B cell (primary cell): ENCODE measurements around the gene TNIK. TPM values are rescaled to one million over a fixed set of nuclear protein-coding genes. Genes with fewer than 3 reads are reported as not detected.

Source experiments
- ATAC-seq: fragments of 200-7000 bp; cut with Tn5 transposase; one replicate; pipeline ENCODE4 v1.10.0; 2021; ENCODE audit warnings: low read depth, mild to moderate bottlenecking, moderate number of reproducible peaks, moderate library complexity
- CTCF ChIA-PET: fragments of 350-600 bp; sonication (Branson Sonifier 250); formaldehyde crosslinking; loops from one replicate; lab custom pipeline; 2021; ENCODE audit warnings: antibody characterized with exemption, inconsistent platforms; lab: Charles Lee
- POLR2A ChIA-PET: fragments of 350-600 bp; sonication (Branson Sonifier 250); formaldehyde crosslinking; loops from one replicate; lab custom pipeline; 2021; ENCODE audit warnings: antibody characterized with exemption; lab: Charles Lee
- DNase-seq: peaks from one replicate; pipeline ENCODE4 v3.0.0; 2013
- H2AFZ ChIP-seq: 2 replicates; pipeline ENCODE4 v1.6.1; 2012; ENCODE audit warnings: mild to moderate bottlenecking, low read depth, low read length; ENCODE audit not compliant: insufficient read depth, poor library complexity, severe bottlenecking
- H3K27ac ChIP-seq, 2 donors: 1 replicate in 1 of 2; 2 replicates in 1 of 2; pipeline ENCODE4 v1.5.1; 2012 to 2013; ENCODE audit warnings: low read length in 2 of 2, mild to moderate bottlenecking in 2 of 2, moderate library complexity in 1 of 2
- H3K27me3 ChIP-seq, 4 experiments: fragments of 200-600 bp in 1 of 4; sonication (generic) in 1 of 4; replicated peaks in 1 of 4; 1 replicate in 2 of 4; 2 replicates in 2 of 4; pipeline versions ENCODE4 v1.6.1 to v1.7.0; 2013 to 2016; ENCODE audit warnings: low read length in 3 of 4, mild to moderate bottlenecking in 2 of 4, mixed read lengths in 1 of 4, moderate library complexity in 1 of 4; ENCODE audit not compliant: insufficient read depth in 4 of 4, control insufficient read depth in 3 of 4; ENCODE audit errors: control extremely low read depth in 1 of 4
- H3K36me3 ChIP-seq, 2 experiments: replicated peaks in 1 of 2; 1 replicate in 1 of 2; 2 replicates in 1 of 2; pipeline versions ENCODE4 v1.6.1 to v1.7.1; 2013; ENCODE audit warnings: low read length in 1 of 2; ENCODE audit not compliant: insufficient read depth in 2 of 2, control insufficient read depth in 1 of 2; ENCODE audit errors: control extremely low read depth in 1 of 2, extremely low read depth in 1 of 2
- H3K4me1 ChIP-seq, 2 donors: fragments of 200-600 bp in 1 of 2; sonication (generic) in 1 of 2; 1 replicate in 1 of 2; 2 replicates in 1 of 2; pipeline versions ENCODE4 v1.5.1 to v1.6.1; 2013 to 2017; ENCODE audit warnings: low read length in 2 of 2; ENCODE audit not compliant: control insufficient read depth in 2 of 2, insufficient read depth in 2 of 2
- H3K4me2 ChIP-seq: replicated peaks from 2 replicates; pipeline ENCODE3; 2012; ENCODE audit warnings: mild to moderate bottlenecking, low read depth, low read length; ENCODE audit not compliant: poor library complexity, severe bottlenecking
- H3K4me3 ChIP-seq, 5 experiments: fragments of 200-600 bp in 1 of 5; sonication (generic) in 1 of 5; 1 replicate in 3 of 5; 2 replicates in 2 of 5; pipeline versions ENCODE4 v1.5.1 to v1.7.0; 2011 to 2016; ENCODE audit warnings: low read length in 4 of 5, mild to moderate bottlenecking in 4 of 5, low read depth in 2 of 5, control low read depth in 1 of 5, moderate library complexity in 1 of 5; ENCODE audit not compliant: insufficient read depth in 1 of 5; ENCODE audit errors: control extremely low read depth in 1 of 5, extremely low read depth in 1 of 5
- H3K79me2 ChIP-seq: fragments of 200-600 bp; sonication (generic); one replicate; pipeline ENCODE4 v1.6.0; 2016; ENCODE audit warnings: low read length; ENCODE audit not compliant: control insufficient read depth, insufficient read depth
- H3K9ac ChIP-seq: fragments of 200-600 bp; sonication (generic); 2 replicates; pipeline ENCODE4 v1.6.1; 2017; ENCODE audit warnings: mild to moderate bottlenecking, low read length, moderate library complexity
- H3K9me3 ChIP-seq, 3 donors: one replicate each; pipeline versions ENCODE4 v1.6.1 to v1.7.1; 2013; ENCODE audit warnings: low read length in 2 of 3; ENCODE audit not compliant: control insufficient read depth in 2 of 3, insufficient read depth in 1 of 3; ENCODE audit errors: control extremely low read depth in 1 of 3
- H4K20me1 ChIP-seq: 2 replicates; pipeline ENCODE4 v1.6.0; 2012; ENCODE audit warnings: mild to moderate bottlenecking, low read length; ENCODE audit not compliant: insufficient read depth, control insufficient read depth, poor library complexity, severe bottlenecking
- H3K27ac Mint-ChIP-seq: one replicate; pipeline ENCODE4 v1.8.0; 2021; ENCODE audit warnings: mixed read lengths
- H3K27me3 Mint-ChIP-seq: one replicate; pipeline ENCODE4 v1.8.0; 2021; ENCODE audit warnings: mixed read lengths
- H3K4me1 Mint-ChIP-seq: one replicate; pipeline ENCODE4 v1.8.0; 2021; ENCODE audit warnings: mixed read lengths
- H3K4me3 Mint-ChIP-seq: one replicate; pipeline ENCODE4 v1.8.0; 2021; ENCODE audit warnings: mixed read lengths
- H3K9me3 Mint-ChIP-seq: one replicate; pipeline ENCODE4 v1.8.0; 2022; ENCODE audit warnings: mixed read lengths; ENCODE audit not compliant: insufficient read depth
- EZH2 ChIP-seq: IDR thresholded peaks from 2 replicates; pipeline ENCODE4 v1.6.1; 2012; ENCODE audit warnings: borderline replicate concordance, low read depth, mild to moderate bottlenecking, moderate library complexity, low read length; ENCODE audit not compliant: insufficient read depth, poor library complexity, severe bottlenecking
- WGBS: methylation state at CpG from one replicate; pipeline ENCODE4 v1.1.5; 2013; ENCODE audit warnings: missing lambda C conversion rate; ENCODE audit not compliant: insufficient coverage; 5-methylcytosine and 5-hydroxymethylcytosine counted together
- intact Hi-C: fragments of 100-400 bp; cut with micrococcal nuclease; formaldehyde crosslinking; loops from one replicate; pipeline ENCODE4 v1.10.0; 2022
- polyA plus RNA-seq: library from polyadenylated mRNA; depleted of rRNA; stranded (reverse); fragments of >200 nt; gene quantifications from 2 replicates; pipeline ENCODE4 v1.2.3, GENCODE V29; 2012
- total RNA-seq, 2 donors: library from RNA; stranded (reverse); fragments of 120-200 nt in 1 of 2; gene quantifications; 1 replicate in 1 of 2; 2 replicates in 1 of 2; pipeline versions ENCODE4 v1.2.3 to v1.2.4, GENCODE V29; 2013 to 2022
- TF ChIP-seq, protein P1 (sequence below): fragments of 200-600 bp; IDR thresholded peaks from one replicate; pipeline ENCODE4 v1.8.0; 2022; ENCODE audit warnings: antibody characterized with exemption, mild to moderate bottlenecking

The TNIK gene
- total and polyA plus RNA-seq, 2 donors (not counting 1 experiment from before 2014, with no cell fraction given): 0.66 to 7.7 TPM

DNA sequence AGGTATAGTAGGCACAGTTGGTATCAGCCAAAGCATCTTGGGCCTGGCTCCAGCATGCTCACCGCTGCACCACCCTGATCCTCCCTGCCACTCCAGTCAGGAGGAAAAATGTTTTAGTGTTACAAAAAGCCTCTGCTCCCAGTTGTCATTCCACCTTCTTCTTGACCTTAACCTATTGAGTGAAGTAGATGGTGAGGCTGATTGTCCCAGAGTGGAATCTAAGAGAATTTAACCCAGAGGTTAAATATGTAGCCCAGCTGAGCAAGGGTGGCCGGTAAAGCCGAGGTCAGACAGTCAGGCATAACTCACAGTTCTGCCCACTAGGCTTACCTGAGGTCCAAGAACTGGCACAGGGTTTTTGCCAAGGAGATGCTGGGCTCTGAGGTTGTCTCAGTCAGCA lies 30.7 kb upstream of the TNIK start:
- no peaks in the 10 kb centered on the region for H3K27me3 ChIP-seq
- peak overlapping the region; percentile 61 for H2AFZ ChIP-seq
- no peak for TF ChIP-seq EZH2
- TF ChIP-seq, protein P1, sequence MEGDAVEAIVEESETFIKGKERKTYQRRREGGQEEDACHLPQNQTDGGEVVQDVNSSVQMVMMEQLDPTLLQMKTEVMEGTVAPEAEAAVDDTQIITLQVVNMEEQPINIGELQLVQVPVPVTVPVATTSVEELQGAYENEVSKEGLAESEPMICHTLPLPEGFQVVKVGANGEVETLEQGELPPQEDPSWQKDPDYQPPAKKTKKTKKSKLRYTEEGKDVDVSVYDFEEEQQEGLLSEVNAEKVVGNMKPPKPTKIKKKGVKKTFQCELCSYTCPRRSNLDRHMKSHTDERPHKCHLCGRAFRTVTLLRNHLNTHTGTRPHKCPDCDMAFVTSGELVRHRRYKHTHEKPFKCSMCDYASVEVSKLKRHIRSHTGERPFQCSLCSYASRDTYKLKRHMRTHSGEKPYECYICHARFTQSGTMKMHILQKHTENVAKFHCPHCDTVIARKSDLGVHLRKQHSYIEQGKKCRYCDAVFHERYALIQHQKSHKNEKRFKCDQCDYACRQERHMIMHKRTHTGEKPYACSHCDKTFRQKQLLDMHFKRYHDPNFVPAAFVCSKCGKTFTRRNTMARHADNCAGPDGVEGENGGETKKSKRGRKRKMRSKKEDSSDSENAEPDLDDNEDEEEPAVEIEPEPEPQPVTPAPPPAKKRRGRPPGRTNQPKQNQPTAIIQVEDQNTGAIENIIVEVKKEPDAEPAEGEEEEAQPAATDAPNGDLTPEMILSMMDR: no peak
- Mint-ChIP-seq H3K9me3 (no peaks in the 10 kb centered on the region), H3K4me3 (no peak overlapping the region), H3K27me3 (no peaks in the 10 kb centered on the region), H3K4me1 (peaks cover 7% of the 10 kb centered on the region), H3K27ac (no peak overlapping the region)
- peaks cover 5% of the 10 kb centered on the region in 2 donors for H3K4me1 ChIP-seq
- no peaks in the 10 kb centered on the region for H3K36me3 ChIP-seq
- intact Hi-C loops: no loop called here
- H3K4me3 ChIP-seq: peak overlapping the region in 1 of 5 experiments; percentile 31
- ChIA-PET CTCF (no interaction called here), POLR2A (no interaction called here)
- peak overlapping the region; percentile 40 for H3K9ac ChIP-seq
- peak overlapping the region; percentile 57 for H3K4me2 ChIP-seq
- no peak for ATAC-seq
- H3K79me2 ChIP-seq: no peaks in the 10 kb centered on the region
- 100% methylated on average over 2 of the region's 3 CpGs for WGBS
- H3K27ac ChIP-seq: no peak overlapping the region
- H3K9me3 ChIP-seq: no peaks in the 10 kb centered on the region
- DNase-seq: no peak
- H4K20me1 ChIP-seq: no peaks in the 10 kb centered on the region

DNA sequence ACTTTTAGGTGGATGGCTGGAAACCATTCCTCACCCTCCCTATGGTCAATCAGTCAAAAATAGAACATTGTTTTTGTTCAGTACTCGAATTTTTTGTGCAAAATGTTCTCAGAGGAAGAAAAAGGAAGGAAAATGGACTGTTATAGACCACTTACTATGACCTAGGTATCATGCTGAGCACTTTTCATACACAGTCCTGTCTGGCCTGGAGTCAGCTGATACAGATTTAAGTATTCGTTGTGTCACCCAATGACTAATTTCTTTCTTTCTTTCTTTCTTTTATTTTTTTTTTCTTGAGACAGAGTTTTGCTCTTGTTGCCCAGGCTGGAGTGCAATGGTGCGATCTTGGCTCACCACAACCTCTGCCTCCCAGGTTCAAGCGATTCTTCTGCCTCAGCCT lies 29.1 kb upstream of the TNIK start:
- CTCF ChIA-PET: no interaction called here
- Mint-ChIP-seq H3K27me3 (no peaks in the 10 kb centered on the region), H3K27ac (no peak overlapping the region)

More for the DNA sequence above, 29.1 kb upstream of the TNIK start:
- DNase-seq (no peak), ATAC-seq (no peak)
- Mint-ChIP-seq H3K4me1 (peaks cover 7% of the 10 kb centered on the region), H3K9me3 (no peaks in the 10 kb centered on the region), H3K4me3 (no peak overlapping the region)
- H3K36me3 ChIP-seq: no peaks in the 10 kb centered on the region
- TF ChIP-seq, protein P1: no peak
- TF ChIP-seq EZH2: no peak
- no peaks in the 10 kb centered on the region for H3K79me2 ChIP-seq
- no peak overlapping the region for H3K9ac ChIP-seq
- H3K9me3 ChIP-seq: no peaks in the 10 kb centered on the region
- H2AFZ ChIP-seq: no peak overlapping the region
- intact Hi-C loops: no loop called here
- POLR2A ChIA-PET: no interaction called here
- WGBS: no CpG with 5 or more reads among the region's 4 CpGs
- H3K4me3 ChIP-seq: no peak overlapping the region
- peaks cover 5% of the 10 kb centered on the region in 2 donors for H3K4me1 ChIP-seq
- no peak overlapping the region for H3K4me2 ChIP-seq
- H4K20me1 ChIP-seq: no peaks in the 10 kb centered on the region
- H3K27ac ChIP-seq: no peak overlapping the region
- no peaks in the 10 kb centered on the region for H3K27me3 ChIP-seq
